Hepatocyte (in vitro differentiated cells): ENCODE data around the gene CDS2. TPM values are rescaled to one million over a fixed set of nuclear protein-coding genes. Genes with fewer than 3 reads are reported as not detected.

ENCODE experiments used
- DNase-seq: peaks from one replicate; pipeline ENCODE4 v3.0.0-alpha.2; 2016; ENCODE audit warnings: low spot score
- H2AFZ ChIP-seq: fragments of 200-600 bp; sonication (generic); 2 replicates; pipeline ENCODE4 v1.6.0; 2016; ENCODE audit warnings: antibody characterized with exemption, mild to moderate bottlenecking
- H3K27ac ChIP-seq: fragments of 200-600 bp; sonication (generic); 2 replicates; pipeline ENCODE4 v1.5.1; 2016; ENCODE audit warnings: mild to moderate bottlenecking
- H3K27me3 ChIP-seq: fragments of 200-600 bp; sonication (generic); 2 replicates; pipeline ENCODE4 v1.6.1; 2016
- H3K36me3 ChIP-seq: fragments of 200-600 bp; sonication (generic); replicated peaks from 2 replicates; pipeline ENCODE4 v1.5.1; 2016; ENCODE audit warnings: low read depth; ENCODE audit not compliant: insufficient read depth
- H3K4me1 ChIP-seq: fragments of 200-600 bp; sonication (generic); 2 replicates; pipeline ENCODE4 v1.5.1; 2016; ENCODE audit warnings: mild to moderate bottlenecking, moderate library complexity; ENCODE audit not compliant: insufficient read depth
- H3K4me2 ChIP-seq: fragments of 200-600 bp; sonication (generic); 2 replicates; pipeline ENCODE4 v1.6.0; 2016
- H3K4me3 ChIP-seq: fragments of 200-600 bp; sonication (generic); 2 replicates; pipeline ENCODE4 v1.5.1; 2016; ENCODE audit warnings: mild to moderate bottlenecking
- H3K79me2 ChIP-seq: fragments of 200-600 bp; sonication (generic); 2 replicates; pipeline ENCODE4 v1.6.0; 2017; ENCODE audit warnings: mild to moderate bottlenecking
- H3K9me2 ChIP-seq: fragments of 200-600 bp; sonication (generic); replicated peaks from 2 replicates; pipeline ENCODE4 v1.6.0; 2017; ENCODE audit warnings: mild to moderate bottlenecking; ENCODE audit not compliant: insufficient read depth
- H3K9me3 ChIP-seq: fragments of 200-600 bp; sonication (generic); 2 replicates; pipeline ENCODE4 v1.5.1; 2016; ENCODE audit warnings: low read depth, mild to moderate bottlenecking
- H4K20me1 ChIP-seq: fragments of 200-600 bp; sonication (generic); 2 replicates; pipeline ENCODE4 v1.6.0; 2016; ENCODE audit warnings: mild to moderate bottlenecking; ENCODE audit not compliant: insufficient read depth, poor library complexity, severe bottlenecking
- CTCF ChIP-seq: fragments of 200-600 bp; sonication (generic); IDR thresholded peaks from 2 replicates; pipeline ENCODE4 v1.5.1; 2016; ENCODE audit warnings: antibody characterized with exemption, mild to moderate bottlenecking; ENCODE audit not compliant: poor library complexity
- EZH2 ChIP-seq: fragments of 200-600 bp; sonication (generic); IDR thresholded peaks from 2 replicates; pipeline ENCODE4 v1.6.1; 2016; ENCODE audit warnings: antibody characterized with exemption, mild to moderate bottlenecking, borderline replicate concordance
- EZH2phosphoT487 ChIP-seq: fragments of 200-600 bp; sonication (generic); IDR thresholded peaks from one replicate; pipeline ENCODE4 v1.6.1; 2018; ENCODE audit warnings: antibody characterized with exemption, mild to moderate bottlenecking, low read depth, moderate library complexity; ENCODE audit not compliant: unreplicated experiment, severe bottlenecking
- WGBS: methylation state at CpG from one replicate; pipeline ENCODE4 v1.1.6; 2016; ENCODE audit warnings: low lambda C conversion rate; ENCODE audit errors: missing lambda C conversion rate; 5-methylcytosine and 5-hydroxymethylcytosine counted together
- polyA plus RNA-seq: library from polyadenylated mRNA; unstranded; fragments of >200 nt; fragmentation: Nextera tagmentation; extraction: Ambion mirVana; gene quantifications from 2 replicates; pipeline ENCODE4 v1.2.1, GENCODE V29; 2016
- total RNA-seq: library from RNA; depleted of rRNA; stranded (reverse); fragments of >200 nt; gene quantifications from 2 replicates; pipeline ENCODE4 v1.2.3, GENCODE V29; 2014

The CDS2 gene
- total and polyA plus RNA-seq, 2 experiments from 2014 or later, result 27.0 to 48.9 TPM

- Histone ChIP-seq H3K4me3 (no peak overlapping the region), H3K27me3 (no peaks in the 10 kb centered on the region), H3K79me2 (peaks cover 44% of the 10 kb centered on the region), H3K4me2 (no peak overlapping the region), H3K36me3 (no peaks in the 10 kb centered on the region), H4K20me1 (peaks cover 8% of the 10 kb centered on the region), H2AFZ (no peak overlapping the region), H3K4me1 (peaks cover 14% of the 10 kb centered on the region), H3K9me3 (no peaks in the 10 kb centered on the region), H3K9me2 (no peaks in the 10 kb centered on the region), H3K27ac (no peak overlapping the region)
- WGBS, result 81% methylated on average over 3 of the region's 3 CpGs
- no peak for DNase-seq
- TF ChIP-seq CTCF (no peak), EZH2 (no peak), EZH2phosphoT487 (no peak)
Observed at GRCh38 chr20:5116875-5117274, 9.9 kb upstream of the CDS2 start.

- Histone ChIP-seq H3K4me1 (peaks cover 11% of the 10 kb centered on the region), H3K27me3 (no peaks in the 10 kb centered on the region), H3K79me2 (peaks cover 35% of the 10 kb centered on the region), H3K27ac (peak overlapping the region; percentile 27), H3K4me2 (peak overlapping the region; percentile 97), H3K4me3 (peak overlapping the region; percentile 88), H2AFZ (no peak overlapping the region), H3K36me3 (no peaks in the 10 kb centered on the region), H3K9me3 (no peaks in the 10 kb centered on the region), H3K9me2 (no peaks in the 10 kb centered on the region), H4K20me1 (peaks cover 8% of the 10 kb centered on the region)
- DNase-seq, result no peak
- WGBS, result 5% methylated on average over 23 of the region's 23 CpGs
- no peak for TF ChIP-seq EZH2phosphoT487
- no peak for TF ChIP-seq EZH2
- no peak for TF ChIP-seq CTCF
Observed at GRCh38 chr20:5118220-5119142, 8.3 kb upstream of the CDS2 start.

- WGBS, result under 1% methylated on average over 21 of the region's 21 CpGs
- Histone ChIP-seq H3K9me2 (no peaks in the 10 kb centered on the region), H3K9me3 (no peaks in the 10 kb centered on the region), H3K36me3 (no peaks in the 10 kb centered on the region), H4K20me1 (peaks cover 8% of the 10 kb centered on the region), H3K27me3 (no peaks in the 10 kb centered on the region), H3K4me1 (peaks cover 11% of the 10 kb centered on the region), H2AFZ (no peak overlapping the region), H3K4me2 (peak overlapping the region; percentile 97), H3K79me2 (peaks cover 35% of the 10 kb centered on the region), H3K4me3 (peak overlapping the region; percentile 88), H3K27ac (peak overlapping the region; percentile 27)
- no peak for DNase-seq
- no peak for TF ChIP-seq EZH2
- TF ChIP-seq CTCF, result no peak
Observed at GRCh38 chr20:5119143-5119434, 7.7 kb upstream of the CDS2 start.
